NCI-H82 treated with DMSO at 0.1 percent for 48 hours (cell line): ENCODE measurements around the gene QSOX2.
"Not testable (repeated sequence)": the region's sequence is repeated elsewhere in the genome, so short reads cannot be mapped to it uniquely, and the experiment has no call there.

Experiments used
- DNase-seq: peaks from one replicate; lab custom pipeline; 2025; ENCODE audit not compliant: unreplicated experiment; lab: John Stamatoyannopoulos, UW

The QSOX2 gene

GRCh38 chr9:136237486-136238341 lies 7.9 kb downstream of the QSOX2 start:
- no peak for DNase-seq

GRCh38 chr9:136236471-136237410 lies 8.9 kb downstream of the QSOX2 start:
- not testable (repeated sequence) for DNase-seq

GRCh38 chr9:136235709-136236455 lies 9.7 kb downstream of the QSOX2 start:
- DNase-seq = no peak

- no peak for DNase-seq
These were observed 10.4 kb downstream of the QSOX2 start for GRCh38 chr9:136235171-136235570.

GRCh38 chr9:136234597-136234996 lies 11.0 kb downstream of the QSOX2 start:
- no peak for DNase-seq

- DNase-seq = no peak
These were observed 11.7 kb downstream of the QSOX2 start for GRCh38 chr9:136233868-136234267.

GRCh38 chr9:136233411-136233810 lies 12.2 kb downstream of the QSOX2 start:
- no peak for DNase-seq

- DNase-seq = no peak
These were observed 12.6 kb downstream of the QSOX2 start for GRCh38 chr9:136232969-136233368.

- no peak for DNase-seq
These were observed 13.9 kb downstream of the QSOX2 start for GRCh38 chr9:136231478-136232297.

GRCh38 chr9:136230773-136231172 lies 14.8 kb downstream of the QSOX2 start:
- DNase-seq = no peak

- DNase-seq = no peak
These were observed 15.2 kb downstream of the QSOX2 start for GRCh38 chr9:136230365-136230764.

- no peak for DNase-seq
These were observed 16.2 kb downstream of the QSOX2 start for GRCh38 chr9:136229096-136230065.

- DNase-seq = no peak
These were observed 17.3 kb downstream of the QSOX2 start for GRCh38 chr9:136228107-136228875.

GRCh38 chr9:136226680-136227407 lies 18.8 kb downstream of the QSOX2 start:
- DNase-seq = no peak

- DNase-seq = no peak
These were observed 19.6 kb downstream of the QSOX2 start for GRCh38 chr9:136225748-136226679.

GRCh38 chr9:136225366-136225747 lies 20.3 kb downstream of the QSOX2 start:
- DNase-seq = no peak
